ENCODE data around the gene MGAT3. TPM values are rescaled to one million over a fixed set of nuclear protein-coding genes. Genes with fewer than 3 reads are reported as not detected.

The MGAT3 gene
- total RNA-seq, 1 experiment from 2014 or later = 5.0 TPM

DNA sequence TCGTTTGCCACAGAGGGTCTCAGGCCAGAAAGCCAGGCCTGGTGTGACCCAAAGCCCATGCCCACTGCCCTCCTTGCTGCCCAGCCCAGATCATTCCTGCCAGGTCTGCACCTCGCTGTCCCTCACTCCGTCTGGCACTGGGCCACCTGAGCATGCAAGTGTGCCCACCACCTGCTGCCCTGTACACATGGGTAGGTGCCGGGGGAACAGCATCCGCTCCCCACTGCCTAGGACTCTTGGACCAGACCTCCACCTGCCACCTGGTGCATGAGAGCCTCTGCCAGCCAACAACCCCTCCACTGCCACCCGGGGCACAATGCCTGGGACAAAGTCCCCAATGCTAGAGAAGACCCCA lies 12.5 kb downstream of the MGAT3 start:
- Histone ChIP-seq H3K18ac (ENCODE audit: insufficient read length, low read depth, low read length) (no peak overlapping the region), H3K23me2 (ENCODE audit: insufficient read length, low read depth, low read length, poor library complexity, severe bottlenecking) (no peaks in the 10 kb centered on the region), H2BK15ac (ENCODE audit: low read depth, low read length) (no peak overlapping the region), H3K79me1 (ENCODE audit: insufficient read depth, low read depth, low read length, poor library complexity, severe bottlenecking) (no peaks in the 10 kb centered on the region), H4K20me1 (ENCODE audit: control insufficient read depth, insufficient read depth, insufficient read length) (peaks cover 2% of the 10 kb centered on the region), H3K27me3 (ENCODE audit: insufficient read depth, low read length) (no peaks in the 10 kb centered on the region), H4K8ac (replicated peaks; ENCODE audit: insufficient read length, low read depth, low read length) (no peak overlapping the region), H4K5ac (ENCODE audit: insufficient read length, low read depth, low read length) (no peak overlapping the region), H2AFZ (ENCODE audit: low read length) (no peak overlapping the region), H3K14ac (ENCODE audit: insufficient read depth, low read length) (no peak overlapping the region), H3T11ph (ENCODE audit: low read length) (no peak overlapping the region), H3K23ac (ENCODE audit: insufficient read length, low read depth, low read length) (no peak overlapping the region), H2AK5ac (ENCODE audit: insufficient read length, low read length) (no peak overlapping the region), H3K4me1 (ENCODE audit: insufficient read depth, low read length) (peaks cover 3% of the 10 kb centered on the region; the same call in 1 of the 2 replicates), H4K91ac (ENCODE audit: insufficient read length, low read depth, low read length) (no peak overlapping the region), H3K56ac (ENCODE audit: insufficient read length, low read depth, low read length) (no peak overlapping the region), H3K4me2 (ENCODE audit: insufficient read depth, insufficient read length, low read length) (no peak overlapping the region), H2BK120ac (ENCODE audit: low read depth, low read length, poor library complexity, severe bottlenecking) (no peak overlapping the region), H2BK5ac (ENCODE audit: insufficient read length, low read length) (no peak overlapping the region), H3K9ac (ENCODE audit: extremely low read depth, insufficient read length, low read length) (no peak overlapping the region), H2BK20ac (ENCODE audit: low read depth, low read length, poor library complexity, severe bottlenecking) (no peak overlapping the region), H3K9me3 (ENCODE audit: control insufficient read depth, low read depth, low read length) (no peaks in the 10 kb centered on the region), H3K4ac (ENCODE audit: low read depth, low read length) (no peak overlapping the region), H3K27ac (ENCODE audit: insufficient read length, low read depth, low read length) (no peak overlapping the region), H2BK12ac (ENCODE audit: insufficient read length, low read depth, low read length) (no peak overlapping the region), H3K79me2 (ENCODE audit: insufficient read depth, low read length) (no peaks in the 10 kb centered on the region)
- no peak overlapping the region for H3K27ac Mint-ChIP-seq
- H3K27me3 Mint-ChIP-seq (ENCODE audit: low read depth) = peaks cover 18% of the 10 kb centered on the region
- peaks cover 33 to 46% of the 10 kb centered on the region in 2 experiments for H3K4me1 Mint-ChIP-seq
- no peaks in the 10 kb centered on the region for H3K9me3 Mint-ChIP-seq
- DNase-seq = no peak
- TF ChIP-seq, protein P1, sequence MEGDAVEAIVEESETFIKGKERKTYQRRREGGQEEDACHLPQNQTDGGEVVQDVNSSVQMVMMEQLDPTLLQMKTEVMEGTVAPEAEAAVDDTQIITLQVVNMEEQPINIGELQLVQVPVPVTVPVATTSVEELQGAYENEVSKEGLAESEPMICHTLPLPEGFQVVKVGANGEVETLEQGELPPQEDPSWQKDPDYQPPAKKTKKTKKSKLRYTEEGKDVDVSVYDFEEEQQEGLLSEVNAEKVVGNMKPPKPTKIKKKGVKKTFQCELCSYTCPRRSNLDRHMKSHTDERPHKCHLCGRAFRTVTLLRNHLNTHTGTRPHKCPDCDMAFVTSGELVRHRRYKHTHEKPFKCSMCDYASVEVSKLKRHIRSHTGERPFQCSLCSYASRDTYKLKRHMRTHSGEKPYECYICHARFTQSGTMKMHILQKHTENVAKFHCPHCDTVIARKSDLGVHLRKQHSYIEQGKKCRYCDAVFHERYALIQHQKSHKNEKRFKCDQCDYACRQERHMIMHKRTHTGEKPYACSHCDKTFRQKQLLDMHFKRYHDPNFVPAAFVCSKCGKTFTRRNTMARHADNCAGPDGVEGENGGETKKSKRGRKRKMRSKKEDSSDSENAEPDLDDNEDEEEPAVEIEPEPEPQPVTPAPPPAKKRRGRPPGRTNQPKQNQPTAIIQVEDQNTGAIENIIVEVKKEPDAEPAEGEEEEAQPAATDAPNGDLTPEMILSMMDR (conservative IDR thresholded peaks at IDR 0.05) = no peak
- H3K4me3 Mint-ChIP-seq = no peak overlapping the region
- no peaks in the 10 kb centered on the region for H3K36me3 Mint-ChIP-seq (ENCODE audit: insufficient read depth in 1 of 3, low read depth in 3 of 3)
- no CpG with 5 or more reads among the region's 6 CpGs for WGBS (ENCODE audit: extremely low coverage, insufficient read length, low lambda C conversion rate)

All from H9 (cell line).